CD4-positive, CD25-positive, alpha-beta regulatory T cell (primary cell): ENCODE results near the gene PRKAR1B. TPM values are rescaled to one million over a fixed set of nuclear protein-coding genes. Genes with fewer than 3 reads are reported as not detected.
"Not testable (repeated sequence)": the region's sequence is repeated elsewhere in the genome, so short reads cannot be mapped to it uniquely, and the experiment has no call there.

ENCODE experiments used
- ATAC-seq, 2 donors: fragments of 150-1000 bp; cut with Tn5 transposase; one replicate each; pipeline ENCODE4 v1.10.0; 2021; ENCODE audit warnings: low read depth in 2 of 2, moderate number of reproducible peaks in 2 of 2, moderate library complexity in 1 of 2
- DNase-seq, 3 donors: peaks; one replicate each; pipeline versions ENCODE4 v3.0.0 to v3.0.0-alpha.2; 2012 to 2022; ENCODE audit warnings: mixed read lengths in 1 of 3
- H3K27ac ChIP-seq: one replicate; pipeline ENCODE4 v1.7.0; 2013; ENCODE audit warnings: mild to moderate bottlenecking, low read length; ENCODE audit not compliant: insufficient read depth, poor library complexity, severe bottlenecking
- H3K27me3 ChIP-seq: one replicate; pipeline ENCODE4 v1.7.0; 2013; ENCODE audit warnings: low read length; ENCODE audit not compliant: control insufficient read depth, insufficient read depth
- H3K36me3 ChIP-seq: one replicate; pipeline ENCODE4 v1.7.0; 2013; ENCODE audit warnings: mild to moderate bottlenecking, low read length, moderate library complexity; ENCODE audit not compliant: control insufficient read depth, insufficient read depth
- H3K4me1 ChIP-seq: 2 replicates; pipeline ENCODE4 v1.7.0; 2013; ENCODE audit warnings: mild to moderate bottlenecking, low read length; ENCODE audit not compliant: insufficient read depth, control insufficient read depth, poor library complexity, severe bottlenecking
- H3K4me3 ChIP-seq: one replicate; pipeline ENCODE4 v1.7.0; 2013; ENCODE audit warnings: low read depth, mild to moderate bottlenecking, low read length, moderate library complexity
- H3K9me3 ChIP-seq, 2 experiments: 1 replicate in 1 of 2; 2 replicates in 1 of 2; pipeline ENCODE4 v1.7.0; 2013; ENCODE audit warnings: low read length in 2 of 2, mild to moderate bottlenecking in 1 of 2, moderate library complexity in 1 of 2; ENCODE audit not compliant: control insufficient read depth in 2 of 2
- H3K27ac Mint-ChIP-seq, 3 donors: one replicate each; pipeline ENCODE4 v1.8.0; 2020 to 2022; ENCODE audit warnings: mild to moderate bottlenecking in 3 of 3, mixed read lengths in 3 of 3, moderate library complexity in 2 of 3
- H3K27me3 Mint-ChIP-seq: one replicate; pipeline ENCODE4 v1.8.0; 2022; ENCODE audit warnings: mild to moderate bottlenecking, mixed read lengths
- H3K36me3 Mint-ChIP-seq: one replicate; pipeline ENCODE4 v1.8.0; 2020; ENCODE audit warnings: mixed read lengths
- H3K4me1 Mint-ChIP-seq, 4 donors: one replicate each; pipeline ENCODE4 v1.8.0; 2020 to 2022; ENCODE audit warnings: mixed read lengths in 4 of 4, mild to moderate bottlenecking in 1 of 4
- H3K4me3 Mint-ChIP-seq, 4 donors: one replicate each; pipeline ENCODE4 v1.8.0; 2020 to 2022; ENCODE audit warnings: mild to moderate bottlenecking in 4 of 4, mixed read lengths in 4 of 4, moderate library complexity in 3 of 4
- H3K9me3 Mint-ChIP-seq, 7 donors: one replicate each; pipeline ENCODE4 v1.8.0; 2020 to 2022; ENCODE audit warnings: mixed read lengths in 7 of 7, mild to moderate bottlenecking in 3 of 7, moderate library complexity in 2 of 7
- polyA plus RNA-seq, 4 donors: library from polyadenylated mRNA; unstranded; fragments of 300-500 nt; fragmentation: Illumina TruSeq; gene quantifications; one replicate each; pipeline ENCODE4 v1.2.3, GENCODE V29; 2021
- total RNA-seq: library from RNA; stranded (reverse); gene quantifications from one replicate; pipeline ENCODE4 v1.2.3, GENCODE V29; 2022

Gene PRKAR1B
- total and polyA plus RNA-seq, 5 donors from 2014 or later: 4.9 to 12.5 (median 6.8) TPM

- not testable (repeated sequence) for H3K4me3 Mint-ChIP-seq, H3K27me3 Mint-ChIP-seq, H3K4me1 ChIP-seq, H3K27me3 ChIP-seq, H3K27ac Mint-ChIP-seq, H3K9me3 ChIP-seq, ATAC-seq, DNase-seq, H3K27ac ChIP-seq, H3K4me1 Mint-ChIP-seq, H3K4me3 ChIP-seq, H3K9me3 Mint-ChIP-seq, H3K36me3 ChIP-seq
- H3K36me3 Mint-ChIP-seq: peaks cover 24% of the 10 kb centered on the region
Observed at GRCh38 chr7:743341-744127, 16.5 kb upstream of the PRKAR1B start.

GRCh38 chr7:742791-743190, 15.7 kb upstream of the PRKAR1B start:
- Mint-ChIP-seq H3K27ac (peak overlapping the region in 1 of 3 donors; percentile 63), H3K27me3 (no peaks in the 10 kb centered on the region), H3K9me3 (peaks cover 0 to 2% (median 0%) of the 10 kb centered on the region in 7 donors), H3K4me3 (no peak overlapping the region), H3K4me1 (peaks cover 0 to 12% (median 4%) of the 10 kb centered on the region in 4 donors), H3K36me3 (peaks cover 28% of the 10 kb centered on the region)
- no peaks in the 10 kb centered on the region for H3K9me3 ChIP-seq
- H3K4me3 ChIP-seq: no peak overlapping the region
- no peaks in the 10 kb centered on the region for H3K27me3 ChIP-seq
- H3K4me1 ChIP-seq: no peaks in the 10 kb centered on the region
- DNase-seq: no peak
- no peak for ATAC-seq
- H3K36me3 ChIP-seq: peaks cover 7% of the 10 kb centered on the region
- no peak overlapping the region for H3K27ac ChIP-seq

GRCh38 chr7:741850-742249, 14.8 kb upstream of the PRKAR1B start:
- H3K4me3 Mint-ChIP-seq: no peak overlapping the region
- peaks cover 7% of the 10 kb centered on the region for H3K36me3 ChIP-seq
- no peak overlapping the region for H3K27ac Mint-ChIP-seq
- peaks cover 0 to 2% (median 0%) of the 10 kb centered on the region in 7 donors for H3K9me3 Mint-ChIP-seq
- peaks cover 33% of the 10 kb centered on the region for H3K36me3 Mint-ChIP-seq
- peaks cover 0 to 17% (median 9%) of the 10 kb centered on the region in 4 donors for H3K4me1 Mint-ChIP-seq
- H3K4me1 ChIP-seq: no peaks in the 10 kb centered on the region
- H3K27me3 Mint-ChIP-seq: no peaks in the 10 kb centered on the region
- no peaks in the 10 kb centered on the region for H3K27me3 ChIP-seq
- H3K27ac ChIP-seq: no peak overlapping the region
- no peak overlapping the region for H3K4me3 ChIP-seq
- no peak for DNase-seq
- H3K9me3 ChIP-seq: no peaks in the 10 kb centered on the region
- no peak for ATAC-seq

DNA sequence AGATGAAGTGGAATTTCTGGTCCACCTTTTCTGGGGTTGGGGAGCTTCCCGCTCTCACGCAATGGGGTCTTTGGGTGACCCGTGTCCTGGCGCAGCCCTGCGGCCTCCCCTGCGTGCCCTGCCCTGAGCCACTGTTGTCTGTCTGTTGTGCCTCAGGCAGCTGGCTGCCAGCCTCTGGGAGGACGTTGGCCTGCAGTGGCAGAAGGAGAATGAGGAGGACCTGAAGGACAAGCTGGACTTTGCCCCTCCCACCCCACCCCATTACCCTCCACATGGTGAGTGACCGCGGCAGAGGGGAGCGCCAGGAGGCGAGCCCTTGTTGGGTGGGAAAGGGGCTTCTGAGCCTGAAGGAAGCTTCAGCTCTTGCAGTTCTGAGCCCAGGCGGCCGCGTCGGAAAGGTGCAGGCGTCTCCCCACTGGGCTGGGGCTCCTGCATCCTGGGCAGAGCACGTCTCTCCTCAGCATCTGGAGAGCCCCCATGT, 14.2 kb upstream of the PRKAR1B start:
- no peaks in the 10 kb centered on the region for H3K4me1 ChIP-seq
- Mint-ChIP-seq H3K4me3 (no peak overlapping the region), H3K4me1 (peaks cover 0 to 17% (median 9%) of the 10 kb centered on the region in 4 donors), H3K36me3 (peaks cover 33% of the 10 kb centered on the region), H3K9me3 (peaks cover 0 to 2% (median 0%) of the 10 kb centered on the region in 7 donors), H3K27me3 (no peaks in the 10 kb centered on the region), H3K27ac (no peak overlapping the region)
- H3K36me3 ChIP-seq: peaks cover 7% of the 10 kb centered on the region
- no peaks in the 10 kb centered on the region for H3K9me3 ChIP-seq
- no peak overlapping the region for H3K4me3 ChIP-seq
- H3K27ac ChIP-seq: no peak overlapping the region
- no peaks in the 10 kb centered on the region for H3K27me3 ChIP-seq
- no peak for DNase-seq
- ATAC-seq: no peak

DNA sequence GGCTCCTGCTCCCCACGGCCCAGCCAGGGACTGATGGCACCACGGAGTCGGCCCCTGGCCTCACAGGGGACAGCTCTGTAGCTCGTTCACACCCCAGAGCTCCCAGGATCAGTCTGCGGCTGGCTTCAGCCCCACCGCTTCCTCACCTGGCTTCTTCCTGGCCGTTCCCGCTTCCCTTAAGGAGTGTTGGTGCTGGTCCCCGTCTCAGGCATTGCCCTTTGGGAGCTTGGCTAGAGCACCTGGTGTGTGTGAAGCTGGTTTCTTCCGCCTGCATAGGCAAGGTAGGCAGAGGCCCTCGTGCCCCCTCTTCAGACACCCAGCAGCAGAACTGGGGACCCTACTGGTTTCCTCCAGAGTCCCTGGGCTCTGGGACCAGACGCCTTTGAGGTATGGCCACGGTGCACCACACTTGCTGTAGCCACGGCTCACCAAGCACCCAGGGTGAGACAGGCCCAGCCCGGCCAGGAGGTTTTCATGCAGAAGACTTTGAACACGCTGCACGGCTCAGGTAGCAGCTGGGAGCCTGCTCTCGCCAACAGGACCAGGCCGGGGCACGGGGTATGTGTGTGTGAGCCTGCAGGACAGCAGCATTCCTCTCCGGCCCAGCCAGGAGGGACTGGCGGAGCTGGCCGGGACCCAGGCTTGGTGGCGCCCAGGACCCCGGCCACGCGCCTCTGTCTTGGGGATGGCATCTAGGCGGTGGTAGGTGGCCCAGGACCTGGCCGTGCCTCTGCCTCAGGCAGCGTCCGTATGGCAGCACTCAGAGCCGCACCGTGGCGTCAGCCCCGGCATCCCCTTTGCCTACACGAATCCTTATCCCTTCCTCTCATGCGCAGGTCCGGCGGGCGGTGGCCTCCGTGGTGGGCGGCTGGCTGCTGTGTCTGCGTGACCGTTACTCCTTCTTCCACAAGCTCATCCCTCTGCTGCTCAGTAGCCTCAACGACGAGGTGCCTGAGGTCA, 13.2 kb upstream of the PRKAR1B start:
- H3K4me1 ChIP-seq: no peaks in the 10 kb centered on the region
- H3K36me3 Mint-ChIP-seq: peaks cover 32% of the 10 kb centered on the region
- no peak overlapping the region for H3K4me3 ChIP-seq
- H3K9me3 Mint-ChIP-seq: peaks cover 0 to 2% (median 0%) of the 10 kb centered on the region in 7 donors
- H3K27me3 ChIP-seq: no peaks in the 10 kb centered on the region
- H3K4me3 Mint-ChIP-seq: no peak overlapping the region
- no peaks in the 10 kb centered on the region for H3K9me3 ChIP-seq
- ATAC-seq: no peak
- H3K36me3 ChIP-seq: peaks cover 10% of the 10 kb centered on the region
- no peak overlapping the region for H3K27ac ChIP-seq
- DNase-seq: no peak
- no peaks in the 10 kb centered on the region for H3K27me3 Mint-ChIP-seq
- no peak overlapping the region for H3K27ac Mint-ChIP-seq
- peaks cover 0 to 12% (median 9%) of the 10 kb centered on the region in 4 donors for H3K4me1 Mint-ChIP-seq

DNA sequence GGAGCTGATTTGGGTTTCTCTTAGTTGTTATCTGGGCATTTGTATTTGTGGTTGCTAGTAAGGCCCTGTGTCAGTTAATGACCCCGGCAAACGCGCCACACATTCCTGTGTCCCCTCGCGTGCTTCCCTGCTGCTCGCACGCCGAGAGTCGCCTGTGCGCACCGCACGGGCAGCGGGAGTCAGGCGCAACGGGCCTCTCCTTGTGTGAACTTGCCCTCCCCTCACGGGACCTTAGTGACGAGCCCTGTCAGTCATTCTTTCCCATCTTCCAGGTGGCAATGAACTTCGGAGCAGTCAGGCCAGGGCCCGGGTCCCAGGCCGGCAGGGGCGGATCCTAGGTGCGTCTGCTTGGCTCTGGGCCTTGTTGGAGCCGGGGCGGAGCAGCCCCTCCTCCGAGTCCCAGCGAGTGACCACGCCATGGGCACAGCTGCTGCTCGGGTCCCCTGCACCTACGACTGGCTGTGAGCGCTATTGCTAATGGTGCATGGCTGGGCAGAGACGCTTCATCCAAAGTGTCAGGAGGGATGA, 12.4 kb upstream of the PRKAR1B start:
- H3K27ac Mint-ChIP-seq: peak overlapping the region in 1 of 3 donors; percentile 65
- peaks cover 0 to 12% (median 9%) of the 10 kb centered on the region in 4 donors for H3K4me1 Mint-ChIP-seq
- H3K27me3 Mint-ChIP-seq: no peaks in the 10 kb centered on the region
- H3K36me3 Mint-ChIP-seq: peaks cover 28% of the 10 kb centered on the region
- no peak overlapping the region for H3K4me3 ChIP-seq
- DNase-seq (no peak), ATAC-seq (no peak)
- H3K9me3 Mint-ChIP-seq: peaks cover 0 to 2% (median 0%) of the 10 kb centered on the region in 7 donors
- H3K27me3 ChIP-seq: no peaks in the 10 kb centered on the region
- no peak overlapping the region for H3K27ac ChIP-seq
- H3K4me1 ChIP-seq: no peaks in the 10 kb centered on the region
- H3K36me3 ChIP-seq: peaks cover 17% of the 10 kb centered on the region
- no peak overlapping the region for H3K4me3 Mint-ChIP-seq
- H3K9me3 ChIP-seq: peaks cover under 1 to 4% of the 10 kb centered on the region in 2 experiments

DNA sequence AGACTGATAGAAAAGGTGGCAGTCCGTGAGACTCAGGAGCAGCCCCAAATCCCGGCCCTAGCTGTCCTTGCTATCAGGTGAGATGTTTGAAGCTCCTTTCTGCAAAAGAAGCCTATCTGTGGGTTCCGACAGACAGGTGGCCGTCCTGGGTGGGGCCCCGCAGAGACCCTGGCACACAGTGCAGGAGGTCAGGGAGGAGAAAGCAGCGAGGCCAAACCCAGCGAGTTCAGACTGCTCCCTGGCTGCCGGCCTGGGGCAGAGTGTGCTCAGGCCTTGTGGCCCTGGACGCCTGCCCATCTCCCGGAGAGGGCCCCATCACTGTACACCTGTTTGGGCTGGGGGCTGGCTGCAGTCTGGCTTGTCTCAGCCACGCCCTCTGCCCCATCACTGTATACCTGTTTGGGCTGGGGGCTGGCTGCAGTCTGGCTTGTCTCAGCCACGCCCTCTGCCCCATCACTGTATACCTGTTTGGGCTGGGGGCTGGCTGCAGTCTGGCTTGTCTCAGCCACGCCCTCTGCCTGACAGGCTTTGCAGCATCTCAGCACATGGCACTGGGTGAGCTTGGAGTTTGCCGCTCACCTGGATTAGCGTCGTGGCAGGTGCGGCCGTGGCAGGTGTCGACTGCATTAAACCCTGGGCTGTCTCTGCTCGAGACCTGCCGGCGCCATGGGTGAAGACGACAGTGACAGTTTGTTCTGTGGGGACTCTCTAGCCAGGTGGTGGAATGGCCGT, 11.8 kb upstream of the PRKAR1B start:
- DNase-seq: no peak
- ATAC-seq: no peak
- H3K36me3 ChIP-seq: peaks cover 24% of the 10 kb centered on the region
- H3K4me3 ChIP-seq: no peak overlapping the region
- no peak overlapping the region for H3K27ac ChIP-seq
- Mint-ChIP-seq H3K9me3 (peaks cover 0 to 6% (median 0%) of the 10 kb centered on the region in 7 donors), H3K27ac (peak overlapping the region in 1 of 3 donors; percentile 65), H3K36me3 (peaks cover 23% of the 10 kb centered on the region), H3K27me3 (no peaks in the 10 kb centered on the region), H3K4me3 (no peak overlapping the region), H3K4me1 (peaks cover 0 to 12% (median 9%) of the 10 kb centered on the region in 4 donors)
- H3K27me3 ChIP-seq: no peaks in the 10 kb centered on the region
- no peaks in the 10 kb centered on the region for H3K4me1 ChIP-seq
- peaks cover 6 to 9% of the 10 kb centered on the region in 2 experiments for H3K9me3 ChIP-seq
